ENCODE measurements around the gene CHMP1B.

CHMP1B gene, protein sequence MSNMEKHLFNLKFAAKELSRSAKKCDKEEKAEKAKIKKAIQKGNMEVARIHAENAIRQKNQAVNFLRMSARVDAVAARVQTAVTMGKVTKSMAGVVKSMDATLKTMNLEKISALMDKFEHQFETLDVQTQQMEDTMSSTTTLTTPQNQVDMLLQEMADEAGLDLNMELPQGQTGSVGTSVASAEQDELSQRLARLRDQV

DNA sequence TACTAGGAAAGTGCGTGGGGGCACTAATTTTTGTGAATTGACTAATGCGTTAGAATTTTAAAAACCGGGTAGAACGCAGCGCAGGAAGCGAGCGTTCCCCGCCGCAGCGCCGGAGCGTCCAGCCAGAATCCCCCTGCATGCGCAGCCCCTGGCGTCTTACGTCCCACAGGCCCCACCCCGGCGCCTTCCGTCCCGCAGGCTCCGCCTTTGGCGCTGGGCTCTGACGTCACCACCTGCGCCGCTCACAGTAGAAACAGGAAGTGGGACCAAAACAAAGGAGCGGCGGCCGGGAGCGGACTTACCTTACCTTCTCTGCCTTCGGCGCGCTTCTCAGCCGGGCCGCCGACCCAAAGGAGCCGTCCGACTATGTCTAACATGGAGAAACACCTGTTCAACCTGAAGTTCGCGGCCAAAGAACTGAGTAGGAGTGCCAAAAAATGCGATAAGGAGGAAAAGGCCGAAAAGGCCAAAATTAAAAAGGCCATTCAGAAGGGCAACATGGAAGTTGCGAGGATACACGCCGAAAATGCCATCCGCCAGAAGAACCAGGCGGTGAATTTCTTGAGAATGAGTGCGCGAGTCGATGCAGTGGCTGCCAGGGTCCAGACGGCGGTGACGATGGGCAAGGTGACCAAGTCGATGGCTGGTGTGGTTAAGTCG lies at the start of gene CHMP1B:
TSS of gene CHMP1B (plus strand) at position 268 of the 660 bp plus-strand sequence. CDS start at position 367, 99 bp downstream.
- peak within 1 kb of the TSS; percentile 90 to 100 for H3K4me3 ChIP-seq (ENCODE audit: low read depth in 1 of 2, low read length in 2 of 2)
- H3K27ac ChIP-seq (ENCODE audit: low read depth, low read length), result peak within 1 kb of the TSS; percentile 99
- H3K27me3 ChIP-seq (ENCODE audit: control insufficient read depth in 1 of 2, insufficient read depth in 2 of 2, low read length in 2 of 2), result no peaks in the 10 kb centered on the region
- H3K9ac ChIP-seq (ENCODE audit: low read length), result peak within 1 kb of the TSS; percentile 100
- peaks cover 4% of the 10 kb centered on the region for H3K36me3 ChIP-seq (ENCODE audit: insufficient read depth, low read length)
- H3K4me1 ChIP-seq (ENCODE audit: insufficient read depth, low read length), result peaks cover 27% of the 10 kb centered on the region
- no peaks in the 10 kb centered on the region for H3K9me3 ChIP-seq (ENCODE audit: low read length)

DNA sequence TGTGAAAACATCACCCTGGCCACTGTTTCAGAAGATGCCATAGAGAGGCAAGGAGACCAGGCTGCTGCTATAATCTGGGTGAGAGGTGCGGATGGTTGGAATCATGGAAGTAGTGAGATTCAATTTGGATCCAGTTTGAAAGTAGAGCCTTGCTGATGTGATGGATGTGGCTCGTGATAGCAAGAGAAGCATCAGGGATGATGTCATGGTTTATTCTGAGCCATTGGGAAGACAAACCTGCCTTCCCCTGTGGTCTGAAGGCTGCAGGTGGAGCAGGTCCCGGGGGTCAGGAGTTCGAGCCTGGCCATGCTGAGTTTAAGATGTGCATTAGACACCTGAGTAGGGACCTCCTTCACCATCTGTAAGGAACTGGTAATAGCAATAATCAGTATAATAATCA lies 49.6 kb upstream of the CHMP1B start:
- Histone ChIP-seq H3K36me3 (ENCODE audit: insufficient read depth, low read length) (no peaks in the 10 kb centered on the region), H3K27ac (ENCODE audit: low read depth, low read length) (no peak overlapping the region), H3K9me3 (ENCODE audit: low read length) (no peaks in the 10 kb centered on the region), H3K4me1 (ENCODE audit: insufficient read depth, low read length) (no peaks in the 10 kb centered on the region), H3K4me3 (ENCODE audit: low read depth in 1 of 2, low read length in 2 of 2) (no peak overlapping the region), H3K27me3 (ENCODE audit: control insufficient read depth in 1 of 2, insufficient read depth in 2 of 2, low read length in 2 of 2) (no peaks in the 10 kb centered on the region), H3K9ac (ENCODE audit: low read length) (no peak overlapping the region)

DNA sequence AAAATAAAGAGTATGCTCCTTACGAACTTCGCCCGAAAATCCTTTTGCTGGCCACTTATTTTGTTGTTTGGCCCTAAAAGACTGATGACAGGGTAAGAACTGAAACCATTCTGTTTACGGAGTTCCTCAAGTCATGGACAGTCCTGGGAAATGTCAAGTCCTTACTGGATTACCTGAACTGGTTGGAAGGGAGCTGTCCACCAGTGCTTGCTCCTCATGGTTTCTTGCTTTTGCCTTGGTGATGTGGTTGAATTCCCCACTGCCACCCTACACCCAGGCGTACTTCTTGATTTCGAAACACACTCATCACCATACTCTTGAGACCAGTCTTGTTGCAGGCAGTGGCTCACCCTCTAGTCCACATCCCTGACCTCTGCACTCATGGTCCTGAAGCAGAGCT lies 49.1 kb upstream of the CHMP1B start:
- H3K9ac ChIP-seq (ENCODE audit: low read length), result no peak overlapping the region
- no peaks in the 10 kb centered on the region for H3K9me3 ChIP-seq (ENCODE audit: low read length)

DNA sequence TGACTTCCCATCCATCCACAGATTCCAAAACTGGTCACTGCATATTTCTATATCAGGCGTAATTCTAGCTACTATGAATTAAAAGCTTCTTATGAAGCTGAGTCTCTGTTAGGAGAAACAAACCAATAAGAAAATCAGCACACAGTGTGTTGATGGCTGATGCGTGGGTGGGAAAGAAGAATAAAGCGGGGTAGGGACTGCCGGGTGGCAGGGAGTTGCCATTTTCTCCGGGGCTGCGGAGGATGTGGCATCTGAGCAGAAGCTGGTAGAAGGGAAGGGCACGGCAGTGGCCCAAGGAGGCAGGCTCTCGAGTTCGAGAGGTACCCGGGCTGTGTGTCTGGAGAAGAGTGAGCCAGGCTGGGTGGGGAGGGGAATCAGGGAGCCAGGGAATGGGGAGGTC lies 48.6 kb upstream of the CHMP1B start:
- Histone ChIP-seq H3K27ac (ENCODE audit: low read depth, low read length) (no peak overlapping the region), H3K4me3 (ENCODE audit: low read depth in 1 of 2, low read length in 2 of 2) (no peak overlapping the region), H3K9me3 (ENCODE audit: low read length) (no peaks in the 10 kb centered on the region), H3K4me1 (ENCODE audit: insufficient read depth, low read length) (no peaks in the 10 kb centered on the region), H3K9ac (ENCODE audit: low read length) (no peak overlapping the region), H3K27me3 (ENCODE audit: control insufficient read depth in 1 of 2, insufficient read depth in 2 of 2, low read length in 2 of 2) (no peaks in the 10 kb centered on the region), H3K36me3 (ENCODE audit: insufficient read depth, low read length) (no peaks in the 10 kb centered on the region)

More for the DNA sequence above, 49.1 kb upstream of the CHMP1B start:
- H3K4me1 ChIP-seq (ENCODE audit: insufficient read depth, low read length), result no peaks in the 10 kb centered on the region
- no peaks in the 10 kb centered on the region for H3K36me3 ChIP-seq (ENCODE audit: insufficient read depth, low read length)
- H3K4me3 ChIP-seq (ENCODE audit: low read depth in 1 of 2, low read length in 2 of 2), result no peak overlapping the region
- no peak overlapping the region for H3K27ac ChIP-seq (ENCODE audit: low read depth, low read length)
- H3K27me3 ChIP-seq (ENCODE audit: control insufficient read depth in 1 of 2, insufficient read depth in 2 of 2, low read length in 2 of 2), result no peaks in the 10 kb centered on the region

DNA sequence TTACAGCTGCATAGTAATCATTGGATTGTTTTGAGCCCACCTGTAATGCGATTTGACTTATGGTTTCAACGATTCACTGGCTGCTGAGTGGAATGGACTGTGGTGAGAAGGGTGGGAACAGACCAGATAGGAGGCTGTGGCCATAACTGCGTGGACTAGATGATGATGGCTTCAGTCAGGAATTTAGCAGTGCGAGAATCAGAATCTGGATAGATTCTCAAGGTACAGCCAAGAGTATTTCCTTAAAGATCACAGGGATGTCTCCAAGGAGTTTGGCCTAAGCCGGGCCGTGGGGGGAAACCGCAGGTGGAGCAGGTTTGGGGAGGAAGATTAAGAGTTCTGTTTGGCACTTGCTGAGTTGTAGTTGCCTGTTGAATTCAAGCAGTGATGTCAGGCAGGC lies 44.0 kb upstream of the CHMP1B start:
- H3K4me3 ChIP-seq (ENCODE audit: low read depth in 1 of 2, low read length in 2 of 2), result no peak overlapping the region
- no peaks in the 10 kb centered on the region for H3K36me3 ChIP-seq (ENCODE audit: insufficient read depth, low read length)
- no peak overlapping the region for H3K9ac ChIP-seq (ENCODE audit: low read length)
- H3K4me1 ChIP-seq (ENCODE audit: insufficient read depth, low read length), result no peaks in the 10 kb centered on the region
- H3K9me3 ChIP-seq (ENCODE audit: low read length), result no peaks in the 10 kb centered on the region
- H3K27me3 ChIP-seq (ENCODE audit: control insufficient read depth in 1 of 2, insufficient read depth in 2 of 2, low read length in 2 of 2), result no peaks in the 10 kb centered on the region
- H3K27ac ChIP-seq (ENCODE audit: low read depth, low read length), result no peak overlapping the region

DNA sequence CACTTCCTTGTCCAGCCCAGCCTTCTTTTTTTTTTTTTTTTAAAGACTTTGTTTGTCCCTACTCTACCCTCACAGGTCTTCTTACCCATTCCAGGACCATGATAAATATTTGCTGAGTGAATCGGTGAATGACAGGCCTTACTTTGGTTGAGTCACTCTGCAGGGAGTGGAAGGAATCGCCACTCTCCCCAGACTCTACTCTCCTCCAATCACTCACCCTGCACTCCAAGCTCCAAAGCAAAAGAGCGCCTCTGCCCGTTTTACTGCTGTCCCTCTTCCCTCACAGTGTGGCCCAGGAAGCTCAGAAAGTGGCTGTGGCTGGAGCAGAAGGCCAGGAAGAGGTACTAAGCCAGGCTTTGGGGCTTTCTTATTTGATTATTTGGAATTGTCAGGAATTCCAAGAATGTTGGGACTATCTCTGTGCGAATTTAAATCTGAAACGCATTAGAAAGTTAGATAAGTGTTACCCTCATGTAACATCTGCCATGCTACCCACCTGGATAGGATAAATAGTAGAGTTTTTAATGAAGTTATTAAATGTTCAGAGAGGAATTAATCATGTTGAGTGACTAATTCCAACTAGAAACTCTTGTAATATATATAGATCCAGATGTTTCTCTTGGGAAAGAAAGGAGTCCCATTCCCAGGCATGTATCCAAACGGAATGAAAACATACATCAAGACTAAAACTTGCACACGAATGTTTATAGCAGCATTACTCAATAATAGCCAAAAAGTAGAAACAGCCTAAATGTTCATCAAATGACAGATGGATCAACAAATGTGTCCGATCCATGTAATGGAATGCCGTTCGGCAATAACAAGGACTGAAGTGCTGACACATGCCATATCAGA lies 43.0 kb upstream of the CHMP1B start:
- H3K9ac ChIP-seq (ENCODE audit: low read length), result no peak overlapping the region
- no peaks in the 10 kb centered on the region for H3K4me1 ChIP-seq (ENCODE audit: insufficient read depth, low read length)
- H3K27ac ChIP-seq (ENCODE audit: low read depth, low read length), result no peak overlapping the region
- no peaks in the 10 kb centered on the region for H3K36me3 ChIP-seq (ENCODE audit: insufficient read depth, low read length)
- no peak overlapping the region for H3K4me3 ChIP-seq (ENCODE audit: low read depth in 1 of 2, low read length in 2 of 2)
- H3K27me3 ChIP-seq (ENCODE audit: control insufficient read depth in 1 of 2, insufficient read depth in 2 of 2, low read length in 2 of 2), result no peaks in the 10 kb centered on the region
- H3K9me3 ChIP-seq (ENCODE audit: low read length), result no peaks in the 10 kb centered on the region

DNA sequence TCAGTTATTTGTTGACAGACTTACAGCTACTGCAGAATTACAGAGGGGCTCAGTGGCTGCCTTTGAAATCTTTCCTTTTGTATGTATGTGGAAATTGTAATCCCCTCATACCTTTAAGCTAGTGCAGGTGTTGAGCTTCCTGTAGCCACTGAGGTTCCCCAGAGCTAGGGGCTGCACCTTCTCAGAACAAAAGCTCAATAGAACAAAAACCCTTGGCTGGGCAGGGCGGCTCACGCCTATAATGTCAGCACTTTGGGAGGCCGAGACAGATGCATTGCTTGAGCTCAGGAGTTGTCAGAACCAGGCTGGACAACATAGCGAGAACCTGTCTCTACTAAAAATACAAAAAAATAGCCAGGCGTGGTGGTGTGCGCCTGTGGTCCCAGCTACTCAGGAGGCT lies 41.3 kb upstream of the CHMP1B start:
- H3K4me3 ChIP-seq (ENCODE audit: low read depth in 1 of 2, low read length in 2 of 2), result no peak overlapping the region
- H3K4me1 ChIP-seq (ENCODE audit: insufficient read depth, low read length), result no peaks in the 10 kb centered on the region
- no peak overlapping the region for H3K9ac ChIP-seq (ENCODE audit: low read length)
- no peaks in the 10 kb centered on the region for H3K36me3 ChIP-seq (ENCODE audit: insufficient read depth, low read length)
- H3K9me3 ChIP-seq (ENCODE audit: low read length), result no peaks in the 10 kb centered on the region
- H3K27me3 ChIP-seq (ENCODE audit: control insufficient read depth in 1 of 2, insufficient read depth in 2 of 2, low read length in 2 of 2), result no peaks in the 10 kb centered on the region
- H3K27ac ChIP-seq (ENCODE audit: low read depth, low read length), result no peak overlapping the region

DNA sequence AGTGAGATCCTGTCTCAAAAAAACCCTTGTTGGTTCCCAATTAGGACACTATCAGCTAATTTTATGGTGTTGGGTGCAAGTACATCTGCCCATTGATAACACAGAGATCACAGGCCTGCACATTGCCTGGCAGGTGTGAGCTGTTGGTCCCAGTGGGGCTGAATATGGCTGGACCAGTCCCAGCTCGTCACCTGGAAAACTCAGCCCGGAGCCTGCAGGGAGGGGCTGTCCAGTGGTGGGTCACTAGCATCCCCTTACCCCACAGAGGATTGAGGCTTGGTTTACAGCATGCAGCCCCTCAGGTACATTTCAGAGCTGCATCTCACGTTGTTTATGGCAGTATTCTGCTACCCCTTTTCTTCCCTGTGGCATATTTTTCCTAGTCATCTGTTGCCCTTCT lies 40.8 kb upstream of the CHMP1B start:
- Histone ChIP-seq H3K9ac (ENCODE audit: low read length) (no peak overlapping the region), H3K4me3 (ENCODE audit: low read depth in 1 of 2, low read length in 2 of 2) (no peak overlapping the region), H3K4me1 (ENCODE audit: insufficient read depth, low read length) (no peaks in the 10 kb centered on the region), H3K27ac (ENCODE audit: low read depth, low read length) (no peak overlapping the region), H3K36me3 (ENCODE audit: insufficient read depth, low read length) (no peaks in the 10 kb centered on the region), H3K27me3 (ENCODE audit: control insufficient read depth in 1 of 2, insufficient read depth in 2 of 2, low read length in 2 of 2) (no peaks in the 10 kb centered on the region), H3K9me3 (ENCODE audit: low read length) (no peaks in the 10 kb centered on the region)

DNA sequence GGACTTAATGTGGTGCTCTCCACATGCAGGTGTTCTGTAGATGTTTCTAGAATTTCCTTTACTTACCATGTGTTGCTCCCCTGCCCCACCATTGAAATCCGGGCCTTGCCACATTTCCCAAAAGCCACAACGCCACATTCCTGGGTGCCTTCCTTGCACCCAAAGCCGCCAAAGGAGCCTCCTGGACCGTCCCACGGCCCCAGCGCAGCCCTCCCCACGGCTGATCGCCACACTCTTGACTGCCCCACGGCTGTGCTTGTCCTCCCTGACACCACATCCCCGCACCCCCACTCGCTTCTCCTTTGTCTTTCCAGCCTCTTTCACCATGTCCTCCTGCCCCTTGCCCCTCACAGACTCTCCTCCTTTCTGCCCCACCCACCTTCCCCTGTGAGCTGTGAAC lies 40.2 kb upstream of the CHMP1B start:
- Histone ChIP-seq H3K27me3 (ENCODE audit: control insufficient read depth in 1 of 2, insufficient read depth in 2 of 2, low read length in 2 of 2) (no peaks in the 10 kb centered on the region), H3K36me3 (ENCODE audit: insufficient read depth, low read length) (no peaks in the 10 kb centered on the region), H3K4me1 (ENCODE audit: insufficient read depth, low read length) (no peaks in the 10 kb centered on the region), H3K9me3 (ENCODE audit: low read length) (no peaks in the 10 kb centered on the region), H3K9ac (ENCODE audit: low read length) (no peak overlapping the region), H3K27ac (ENCODE audit: low read depth, low read length) (no peak overlapping the region), H3K4me3 (ENCODE audit: low read depth in 1 of 2, low read length in 2 of 2) (no peak overlapping the region)

DNA sequence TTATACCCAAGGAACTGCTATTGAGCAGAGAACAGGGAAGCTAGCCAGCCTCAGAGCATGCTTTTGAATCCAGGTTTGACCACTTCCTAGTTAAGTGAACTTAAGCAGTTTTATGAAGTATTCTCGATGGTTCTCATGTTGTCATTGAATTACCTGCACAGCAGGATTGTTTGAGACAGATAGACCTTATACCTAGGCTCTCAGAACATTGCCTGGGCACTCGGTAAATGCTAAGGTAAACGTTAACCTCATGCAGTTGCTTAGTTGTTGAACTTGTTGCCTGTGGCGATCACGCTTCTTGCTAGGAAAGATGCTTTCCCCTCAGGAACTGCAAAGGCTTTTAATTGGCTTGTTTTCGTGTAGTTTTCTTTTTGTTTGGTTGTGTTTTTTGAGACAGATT lies 34.0 kb upstream of the CHMP1B start:
- no peak overlapping the region for H3K4me3 ChIP-seq (ENCODE audit: low read depth in 1 of 2, low read length in 2 of 2)
- no peaks in the 10 kb centered on the region for H3K4me1 ChIP-seq (ENCODE audit: insufficient read depth, low read length)
- no peaks in the 10 kb centered on the region for H3K27me3 ChIP-seq (ENCODE audit: control insufficient read depth in 1 of 2, insufficient read depth in 2 of 2, low read length in 2 of 2)
- no peaks in the 10 kb centered on the region for H3K9me3 ChIP-seq (ENCODE audit: low read length)
- H3K27ac ChIP-seq (ENCODE audit: low read depth, low read length), result no peak overlapping the region
- H3K9ac ChIP-seq (ENCODE audit: low read length), result no peak overlapping the region
- H3K36me3 ChIP-seq (ENCODE audit: insufficient read depth, low read length), result no peaks in the 10 kb centered on the region

DNA sequence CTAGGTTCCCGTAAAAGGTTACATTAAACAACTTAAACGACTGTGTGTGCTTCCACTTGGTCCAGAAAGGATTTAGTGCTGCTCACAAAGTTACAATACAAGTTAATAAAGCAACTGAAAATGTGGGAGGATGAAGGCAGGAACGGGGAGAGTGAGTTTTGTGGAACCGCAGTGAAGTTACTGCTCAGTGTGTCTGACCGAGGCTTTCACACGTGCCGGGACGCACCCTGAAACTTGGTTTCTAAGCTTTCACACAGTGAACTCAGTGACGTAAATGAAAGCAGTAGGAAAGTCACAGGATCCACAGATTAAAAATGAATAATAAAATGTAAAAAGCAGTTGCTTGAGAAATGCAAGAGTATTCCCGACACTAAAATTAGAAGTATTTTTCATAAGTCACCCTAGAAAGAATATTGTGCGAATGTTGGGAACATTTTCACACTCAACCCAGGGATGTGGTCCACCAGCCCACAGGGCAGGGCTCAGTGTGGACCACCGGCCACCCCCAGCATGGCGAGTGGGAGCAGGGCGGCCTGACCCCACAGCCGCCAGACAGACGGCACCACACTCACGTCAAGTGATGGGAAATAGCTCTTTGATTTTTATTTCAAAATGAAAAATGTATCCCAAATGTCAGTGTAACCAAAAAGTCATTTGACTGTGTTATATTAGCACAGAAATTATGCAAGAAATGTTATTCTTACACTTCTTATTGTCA lies 32.6 kb upstream of the CHMP1B start:
- Histone ChIP-seq H3K36me3 (ENCODE audit: insufficient read depth, low read length) (no peaks in the 10 kb centered on the region), H3K4me1 (ENCODE audit: insufficient read depth, low read length) (no peaks in the 10 kb centered on the region), H3K27ac (ENCODE audit: low read depth, low read length) (no peak overlapping the region), H3K9me3 (ENCODE audit: low read length) (no peaks in the 10 kb centered on the region), H3K9ac (ENCODE audit: low read length) (no peak overlapping the region), H3K27me3 (ENCODE audit: control insufficient read depth in 1 of 2, insufficient read depth in 2 of 2, low read length in 2 of 2) (no peaks in the 10 kb centered on the region), H3K4me3 (ENCODE audit: low read depth in 1 of 2, low read length in 2 of 2) (no peak overlapping the region)
